Measurements from ENCODE around the gene ZNF48.

ZNF48 gene

DNA sequence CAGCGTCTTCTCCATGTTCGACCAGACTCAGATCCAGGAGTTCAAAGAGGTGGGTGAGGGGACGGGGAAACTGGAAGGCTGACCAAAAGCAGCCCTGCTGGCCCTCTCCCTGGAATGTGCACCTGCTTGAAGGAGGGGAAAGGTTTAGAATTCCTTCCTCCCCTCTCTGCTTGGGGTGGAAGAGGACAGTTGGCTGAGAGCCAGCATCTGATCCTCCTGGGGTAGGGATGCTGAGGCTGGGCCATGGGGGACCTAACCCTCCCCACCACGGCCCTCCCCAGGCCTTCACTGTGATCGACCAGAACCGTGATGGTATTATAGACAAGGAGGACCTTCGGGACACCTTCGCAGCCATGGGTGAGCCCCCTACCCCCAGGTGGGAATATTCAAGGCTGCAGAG is 19.4 kb upstream of the ZNF48 start:
- Histone ChIP-seq H3K4ac (ENCODE audit: low read depth in 1 of 2, low read length in 2 of 2) (no peak overlapping the region), H2BK120ac (ENCODE audit: low read depth, low read length) (no peak overlapping the region), H3K27me3 (ENCODE audit: control insufficient read depth in 1 of 2, insufficient read depth in 1 of 2, low read length in 2 of 2) (no peaks in the 10 kb centered on the region), H3K4me2 (ENCODE audit: low read length, poor library complexity, severe bottlenecking) (no peak overlapping the region), H2AFZ (ENCODE audit: low read depth, low read length) (no peak overlapping the region), H3K18ac (ENCODE audit: low read depth in 1 of 2, low read length in 2 of 2) (no peak overlapping the region), H4K91ac (ENCODE audit: low read length) (no peak overlapping the region), H2BK12ac (ENCODE audit: low read length in 2 of 2) (peak overlapping the region in 1 of 2 experiments; percentile 10), H2BK5ac (ENCODE audit: low read depth, low read length, poor library complexity, severe bottlenecking) (no peak overlapping the region), H3K36me3 (ENCODE audit: control insufficient read depth in 1 of 2, insufficient read depth in 2 of 2, low read depth in 1 of 2, low read length in 2 of 2) (peaks cover 0 to 7% of the 10 kb centered on the region in 2 experiments), H3K4me3 (ENCODE audit: insufficient read depth in 1 of 2, low read depth in 1 of 2, low read length in 2 of 2) (no peak overlapping the region), H2BK15ac (ENCODE audit: low read depth, poor library complexity, severe bottlenecking) (peak overlapping the region; percentile 75), H4K8ac (ENCODE audit: low read length) (no peak overlapping the region), H3K4me1 (ENCODE audit: control insufficient read depth, insufficient read depth, low read depth, low read length) (peaks cover 14% of the 10 kb centered on the region), H3K9ac (ENCODE audit: low read length) (no peak overlapping the region), H3K79me1 (replicated peaks; ENCODE audit: low read length, poor library complexity, severe bottlenecking) (peaks cover 6% of the 10 kb centered on the region), H3K27ac (ENCODE audit: low read length, poor library complexity, severe bottlenecking) (no peak overlapping the region), H3K23ac (ENCODE audit: low read length in 2 of 2) (no peak overlapping the region), H3K9me3 (ENCODE audit: control insufficient read depth, low read length) (no peaks in the 10 kb centered on the region), H3K14ac (ENCODE audit: low read length in 2 of 2) (no peak overlapping the region), H2AK5ac (ENCODE audit: low read length, severe bottlenecking) (peak overlapping the region; percentile 80)
- no peak for DNase-seq
- 97% methylated on average over 8 of the region's 8 CpGs for WGBS

DNA sequence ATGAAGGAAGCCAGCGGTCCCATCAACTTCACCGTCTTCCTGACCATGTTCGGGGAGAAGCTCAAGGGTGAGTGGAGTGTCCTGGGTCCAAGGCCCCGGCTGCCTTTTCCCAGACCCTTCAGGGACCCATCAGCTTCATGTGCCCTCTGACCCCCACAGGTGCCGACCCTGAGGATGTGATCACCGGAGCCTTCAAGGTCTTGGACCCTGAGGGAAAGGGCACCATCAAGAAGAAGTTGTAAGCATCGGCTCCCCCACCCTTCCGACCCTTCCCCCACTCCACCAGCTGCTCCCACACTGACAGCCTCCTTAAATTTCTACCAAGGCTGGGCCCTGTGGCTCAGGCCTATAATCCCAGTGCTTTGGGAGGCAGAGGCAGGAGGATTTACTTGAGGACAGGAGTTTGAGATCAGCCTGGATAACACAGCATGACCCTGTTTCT is 18.7 kb upstream of the ZNF48 start:
- H3K18ac ChIP-seq (ENCODE audit: low read depth in 1 of 2, low read length in 2 of 2) = no peak overlapping the region

GRCh38 chr16:30377050-30377811 is 18.0 kb upstream of the ZNF48 start:
- Histone ChIP-seq H3K4me3 (ENCODE audit: insufficient read depth in 1 of 2, low read depth in 1 of 2, low read length in 2 of 2) (peak overlapping the region; percentile 57 to 78), H4K91ac (ENCODE audit: low read length) (peak overlapping the region; percentile 88), H2AFZ (ENCODE audit: low read depth, low read length) (peak overlapping the region; percentile 60), H2AK5ac (ENCODE audit: low read length, severe bottlenecking) (peak overlapping the region; percentile 50), H3K27ac (ENCODE audit: low read length, poor library complexity, severe bottlenecking) (peak overlapping the region; percentile 99), H3K79me1 (replicated peaks; ENCODE audit: low read length, poor library complexity, severe bottlenecking) (peaks cover 8% of the 10 kb centered on the region), H3K18ac (ENCODE audit: low read depth in 1 of 2, low read length in 2 of 2) (peak overlapping the region; percentile 93 to 99), H3K4me1 (ENCODE audit: control insufficient read depth, insufficient read depth, low read depth, low read length) (peaks cover 18% of the 10 kb centered on the region), H2BK120ac (ENCODE audit: low read depth, low read length) (no peak overlapping the region), H3K36me3 (ENCODE audit: control insufficient read depth in 1 of 2, insufficient read depth in 2 of 2, low read depth in 1 of 2, low read length in 2 of 2) (peaks cover 7% of the 10 kb centered on the region in 2 experiments), H3K14ac (ENCODE audit: low read length in 2 of 2) (peak overlapping the region in 1 of 2 experiments; percentile 26), H2BK15ac (ENCODE audit: low read depth, poor library complexity, severe bottlenecking) (peak overlapping the region; percentile 92), H3K4me2 (ENCODE audit: low read length, poor library complexity, severe bottlenecking) (peak overlapping the region; percentile 89), H2BK5ac (ENCODE audit: low read depth, low read length, poor library complexity, severe bottlenecking) (peak overlapping the region; percentile 84), H3K9me3 (ENCODE audit: control insufficient read depth, low read length) (no peaks in the 10 kb centered on the region), H3K4ac (ENCODE audit: low read depth in 1 of 2, low read length in 2 of 2) (peak overlapping the region; percentile 67 to 75), H3K9ac (ENCODE audit: low read length) (peak overlapping the region; percentile 97), H2BK12ac (ENCODE audit: low read length in 2 of 2) (peak overlapping the region in 1 of 2 experiments; percentile 69), H3K23ac (ENCODE audit: low read length in 2 of 2) (no peak overlapping the region), H4K8ac (ENCODE audit: low read length) (peak overlapping the region; percentile 94), H3K27me3 (ENCODE audit: control insufficient read depth in 1 of 2, insufficient read depth in 1 of 2, low read length in 2 of 2) (no peaks in the 10 kb centered on the region)
- WGBS = 47% methylated on average over 29 of the region's 29 CpGs
- DNase-seq = no peak

More for the DNA sequence above, 18.7 kb upstream of the ZNF48 start:
- H3K4me3 ChIP-seq (ENCODE audit: insufficient read depth in 1 of 2, low read depth in 1 of 2, low read length in 2 of 2) = no peak overlapping the region
- H3K27ac ChIP-seq (ENCODE audit: low read length, poor library complexity, severe bottlenecking) = no peak overlapping the region
- H3K9me3 ChIP-seq (ENCODE audit: control insufficient read depth, low read length) = no peaks in the 10 kb centered on the region
- no peak overlapping the region for H2AK5ac ChIP-seq (ENCODE audit: low read length, severe bottlenecking)
- H3K36me3 ChIP-seq (ENCODE audit: control insufficient read depth in 1 of 2, insufficient read depth in 2 of 2, low read depth in 1 of 2, low read length in 2 of 2) = peaks cover 6 to 7% of the 10 kb centered on the region in 2 experiments
- peak overlapping the region; percentile 19 to 57 for H3K4ac ChIP-seq (ENCODE audit: low read depth in 1 of 2, low read length in 2 of 2)
- WGBS = 98% methylated on average over 6 of the region's 8 CpGs
- no peak overlapping the region for H2BK5ac ChIP-seq (ENCODE audit: low read depth, low read length, poor library complexity, severe bottlenecking)
- peak overlapping the region; percentile 29 for H4K8ac ChIP-seq (ENCODE audit: low read length)
- H2AFZ ChIP-seq (ENCODE audit: low read depth, low read length) = no peak overlapping the region
- no peak for DNase-seq
- no peak overlapping the region for H3K23ac ChIP-seq (ENCODE audit: low read length in 2 of 2)
- no peak overlapping the region for H2BK120ac ChIP-seq (ENCODE audit: low read depth, low read length)
- H4K91ac ChIP-seq (ENCODE audit: low read length) = no peak overlapping the region
- no peak overlapping the region for H3K9ac ChIP-seq (ENCODE audit: low read length)
- H3K14ac ChIP-seq (ENCODE audit: low read length in 2 of 2) = no peak overlapping the region
- H2BK12ac ChIP-seq (ENCODE audit: low read length in 2 of 2) = peak overlapping the region in 1 of 2 experiments; percentile 75
- H2BK15ac ChIP-seq (ENCODE audit: low read depth, poor library complexity, severe bottlenecking) = peak overlapping the region; percentile 39
- peaks cover 8% of the 10 kb centered on the region for H3K79me1 ChIP-seq (replicated peaks; ENCODE audit: low read length, poor library complexity, severe bottlenecking)
- peaks cover 15% of the 10 kb centered on the region for H3K4me1 ChIP-seq (ENCODE audit: control insufficient read depth, insufficient read depth, low read depth, low read length)
- H3K27me3 ChIP-seq (ENCODE audit: control insufficient read depth in 1 of 2, insufficient read depth in 1 of 2, low read length in 2 of 2) = no peaks in the 10 kb centered on the region
- no peak overlapping the region for H3K4me2 ChIP-seq (ENCODE audit: low read length, poor library complexity, severe bottlenecking)

GRCh38 chr16:30377812-30378235 is 17.4 kb upstream of the ZNF48 start:
- H3K23ac ChIP-seq (ENCODE audit: low read length in 2 of 2) = peak overlapping the region in 1 of 2 experiments; percentile 96
- H2AFZ ChIP-seq (ENCODE audit: low read depth, low read length) = no peak overlapping the region
- DNase-seq = peak; percentile 90
- under 1% methylated on average over 36 of the region's 39 CpGs for WGBS
- H3K9me3 ChIP-seq (ENCODE audit: control insufficient read depth, low read length) = no peaks in the 10 kb centered on the region
- H2BK120ac ChIP-seq (ENCODE audit: low read depth, low read length) = peak overlapping the region; percentile 99
- H3K4me1 ChIP-seq (ENCODE audit: control insufficient read depth, insufficient read depth, low read depth, low read length) = peaks cover 18% of the 10 kb centered on the region
- H2AK5ac ChIP-seq (ENCODE audit: low read length, severe bottlenecking) = no peak overlapping the region
- peak overlapping the region; percentile 97 for H3K9ac ChIP-seq (ENCODE audit: low read length)
- peak overlapping the region; percentile 67 to 93 for H3K4ac ChIP-seq (ENCODE audit: low read depth in 1 of 2, low read length in 2 of 2)
- H3K27me3 ChIP-seq (ENCODE audit: control insufficient read depth in 1 of 2, insufficient read depth in 1 of 2, low read length in 2 of 2) = no peaks in the 10 kb centered on the region
- peaks cover 8% of the 10 kb centered on the region for H3K79me1 ChIP-seq (replicated peaks; ENCODE audit: low read length, poor library complexity, severe bottlenecking)
- peak overlapping the region in 1 of 2 experiments; percentile 76 for H3K14ac ChIP-seq (ENCODE audit: low read length in 2 of 2)
- peak overlapping the region; percentile 99 for H3K27ac ChIP-seq (ENCODE audit: low read length, poor library complexity, severe bottlenecking)
- H2BK12ac ChIP-seq (ENCODE audit: low read length in 2 of 2) = no peak overlapping the region
- H3K36me3 ChIP-seq (ENCODE audit: control insufficient read depth in 1 of 2, insufficient read depth in 2 of 2, low read depth in 1 of 2, low read length in 2 of 2) = peaks cover 7% of the 10 kb centered on the region in 2 experiments
- H4K91ac ChIP-seq (ENCODE audit: low read length) = peak overlapping the region; percentile 88
- peak overlapping the region; percentile 86 for H2BK15ac ChIP-seq (ENCODE audit: low read depth, poor library complexity, severe bottlenecking)
- peak overlapping the region; percentile 84 for H2BK5ac ChIP-seq (ENCODE audit: low read depth, low read length, poor library complexity, severe bottlenecking)
- peak overlapping the region; percentile 93 to 99 for H3K18ac ChIP-seq (ENCODE audit: low read depth in 1 of 2, low read length in 2 of 2)
- H4K8ac ChIP-seq (ENCODE audit: low read length) = peak overlapping the region; percentile 94
- H3K4me3 ChIP-seq (ENCODE audit: insufficient read depth in 1 of 2, low read depth in 1 of 2, low read length in 2 of 2) = peak overlapping the region; percentile 57 to 78
- peak overlapping the region; percentile 89 for H3K4me2 ChIP-seq (ENCODE audit: low read length, poor library complexity, severe bottlenecking)

Measured in mesenchymal stem cell (in vitro differentiated cells and primary cell).